ENCODE results near the gene GABRG3.

Gene GABRG3

DNA sequence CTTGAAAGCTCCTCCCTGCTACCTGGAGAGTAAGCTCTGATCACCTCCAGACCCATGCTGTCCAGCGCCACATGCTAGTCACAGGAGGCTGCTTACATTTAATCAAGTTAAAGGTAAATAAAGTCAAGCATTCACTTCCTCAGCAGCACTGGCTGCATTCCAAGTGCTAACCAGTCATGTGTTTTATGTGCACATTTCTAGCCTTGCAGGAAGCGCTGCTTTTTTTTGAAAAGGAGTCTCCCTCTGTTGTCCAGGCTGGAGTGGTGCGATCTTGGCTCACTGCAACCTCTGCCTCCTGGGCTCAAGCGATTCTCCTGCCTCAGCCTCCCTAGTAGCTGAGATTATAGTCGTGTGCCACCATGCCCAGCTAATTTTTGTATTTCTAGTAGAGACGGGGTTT is 279.2 kb downstream of the GABRG3 start:
- no peak for DNase-seq

DNA sequence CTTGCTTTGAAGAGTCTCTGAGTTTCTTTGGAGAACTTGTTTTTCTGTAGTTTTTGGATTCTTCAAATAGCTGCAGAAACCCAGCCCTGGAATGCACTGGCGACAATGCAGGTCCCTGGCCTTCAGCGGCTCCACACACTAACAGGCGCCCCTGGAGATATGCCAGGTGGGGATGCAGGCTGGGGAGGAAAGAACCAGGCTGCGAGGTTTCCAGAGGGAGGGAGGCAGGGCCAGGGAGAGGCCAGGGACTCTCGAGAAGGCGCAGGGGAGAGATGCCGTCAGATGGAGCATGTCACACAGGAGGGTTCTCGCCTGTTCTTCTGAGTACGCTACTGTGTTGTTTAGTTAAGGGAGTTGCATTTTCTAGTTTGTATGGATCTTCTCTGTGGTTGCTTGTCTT is 283.1 kb downstream of the GABRG3 start:
- DNase-seq, result no peak

GRCh38 chr15:27254801-27255200 is 283.8 kb downstream of the GABRG3 start:
- DNase-seq, result no peak

DNA sequence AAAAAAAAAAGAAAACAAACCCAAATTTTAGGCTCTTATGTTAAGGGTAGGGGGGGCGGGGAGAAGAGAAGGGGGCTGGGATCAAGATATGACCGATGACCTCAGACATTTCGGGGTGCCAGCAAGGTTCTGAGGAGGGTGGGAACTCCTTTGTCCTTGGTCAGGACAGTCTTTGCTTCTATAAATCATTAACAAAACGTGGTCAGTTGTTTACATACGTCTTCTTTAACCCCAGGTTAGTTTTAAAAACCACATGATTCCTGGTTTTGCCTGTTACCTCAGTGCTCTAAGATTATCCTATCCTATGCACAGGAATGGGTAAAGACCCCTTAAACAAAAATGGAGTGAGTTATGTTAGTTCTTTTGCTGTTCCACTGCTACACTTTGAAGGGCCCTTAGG is 285.5 kb downstream of the GABRG3 start:
- DNase-seq, result no peak

GRCh38 chr15:27258287-27258686 is 287.3 kb downstream of the GABRG3 start:
- DNase-seq, result no peak

DNA sequence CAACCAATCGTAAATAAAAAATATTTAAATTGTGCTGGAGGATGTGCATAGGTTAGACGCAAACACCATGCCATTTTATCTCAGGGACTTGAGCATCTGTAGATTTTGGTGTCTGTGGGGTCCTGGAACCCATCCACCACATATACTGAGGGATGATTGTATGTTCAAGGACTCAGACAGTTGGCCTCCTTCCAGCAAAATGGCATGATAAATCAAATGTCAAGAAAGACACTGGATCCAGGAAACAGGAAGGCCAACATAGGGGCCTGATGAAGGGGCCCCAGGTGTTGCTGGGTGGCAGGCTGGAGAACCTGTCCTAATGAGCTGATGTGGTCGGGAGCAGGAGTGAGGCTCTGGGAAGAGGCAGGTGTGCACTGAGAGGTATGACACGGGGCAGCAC is 289.5 kb downstream of the GABRG3 start:
- DNase-seq, result no peak

GRCh38 chr15:27268923-27269322 is 297.9 kb downstream of the GABRG3 start:
- no peak for DNase-seq

DNA sequence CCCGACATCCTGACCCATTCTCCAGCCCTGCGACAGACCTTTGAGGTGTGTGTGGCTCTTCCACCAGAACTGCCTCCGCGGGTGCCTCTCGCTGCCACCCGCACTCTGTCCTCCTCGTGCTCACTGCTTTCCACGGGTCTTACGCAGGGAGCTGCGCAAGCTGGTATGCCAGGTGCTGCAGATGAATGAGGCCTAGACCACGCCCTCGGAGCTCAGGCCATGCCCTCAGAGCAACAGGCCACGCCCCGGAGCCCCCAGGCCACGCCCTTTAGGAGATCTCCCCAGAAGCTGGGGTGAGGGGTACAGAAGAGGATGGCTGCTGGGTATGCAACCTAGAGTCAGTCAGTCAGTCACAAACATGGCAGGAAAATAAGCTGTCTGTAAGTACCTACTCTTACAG is 300.3 kb downstream of the GABRG3 start:
- DNase-seq, result no peak

DNA sequence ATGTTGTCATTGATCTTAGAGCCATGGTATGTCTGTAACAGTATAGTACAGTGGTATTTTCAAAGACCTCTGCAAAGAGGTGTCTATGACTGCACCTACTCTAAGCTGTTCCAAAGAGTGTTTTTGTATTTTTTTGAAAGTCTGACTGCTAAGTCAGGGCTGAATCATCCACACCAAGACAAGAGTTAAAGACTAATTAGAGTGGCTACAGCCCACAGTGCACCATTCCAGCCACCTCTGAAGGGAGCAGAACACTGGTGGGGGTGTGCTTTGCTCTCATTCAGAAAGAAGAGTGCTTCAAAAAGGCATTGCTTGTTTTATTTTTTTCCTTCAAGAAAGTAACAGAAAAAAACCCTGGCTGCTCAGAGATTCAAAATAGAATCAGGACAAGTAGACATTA is 301.4 kb downstream of the GABRG3 start:
- DNase-seq, result no peak

- no peak for DNase-seq
Measured at GRCh38 chr15:27273506-27273905, 302.5 kb downstream of the GABRG3 start.

DNA sequence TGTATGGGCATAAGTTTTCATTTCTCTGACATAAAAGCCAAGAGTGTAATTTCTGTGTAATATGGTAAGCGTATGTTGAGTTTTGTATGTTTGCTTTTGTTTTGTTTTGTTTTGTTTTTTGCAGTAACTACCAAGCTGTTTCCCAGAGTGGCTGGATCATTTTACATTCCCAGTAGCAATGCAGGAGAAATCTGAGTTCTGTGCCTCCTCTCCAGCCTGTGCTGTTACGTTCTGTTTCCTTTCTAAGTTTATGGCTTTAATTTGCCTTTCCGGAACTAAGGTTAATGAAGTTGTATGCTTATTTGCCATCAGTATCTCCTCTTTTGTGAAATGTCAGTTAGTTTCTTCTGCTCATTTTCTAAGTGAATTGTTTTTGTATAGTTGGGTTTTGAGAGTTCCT is 307.8 kb downstream of the GABRG3 start:
- DNase-seq, result no peak

- DNase-seq, result no peak
Measured at GRCh38 chr15:27292641-27293040, 321.7 kb downstream of the GABRG3 start.

DNA sequence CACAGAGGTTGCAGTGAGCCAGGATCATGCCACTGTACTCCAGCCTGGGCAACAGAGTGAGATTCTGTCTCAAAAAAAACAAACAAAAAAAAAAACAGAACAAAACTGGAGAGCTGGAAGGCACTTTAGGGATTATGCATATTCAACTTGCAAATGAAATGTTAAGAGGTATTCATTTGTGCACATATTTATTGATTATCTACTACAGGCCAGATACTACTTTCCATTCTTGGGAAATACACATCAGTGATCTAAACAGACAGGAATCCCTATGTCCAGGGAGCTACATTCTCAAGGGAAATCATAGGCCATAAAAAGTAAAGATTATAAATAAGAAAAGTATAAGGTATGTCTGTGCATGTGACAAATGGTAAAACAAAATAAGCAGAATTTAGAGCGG is 322.6 kb downstream of the GABRG3 start:
- no peak for DNase-seq

DNA sequence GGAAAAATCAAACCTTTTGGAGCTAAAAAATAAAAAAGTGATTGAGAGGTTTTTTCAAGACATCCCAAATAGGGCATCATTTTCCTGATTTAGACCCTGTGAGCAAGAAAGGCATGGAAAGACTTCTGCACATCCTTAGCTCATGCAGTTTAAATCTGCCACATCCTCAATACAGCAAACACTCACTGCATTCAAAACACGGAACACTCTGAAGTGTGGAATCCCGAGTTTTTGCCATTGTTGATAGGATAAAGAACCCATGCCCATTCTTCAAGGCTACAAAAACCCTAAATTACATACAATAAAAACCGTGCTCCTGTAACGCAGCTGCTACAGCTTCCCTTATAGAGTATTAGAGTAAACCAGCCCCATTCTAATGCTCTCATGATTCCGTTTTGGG is 346.8 kb downstream of the GABRG3 start:
- no peak for DNase-seq

- no peak for DNase-seq
Measured at GRCh38 chr15:27323801-27324200, 352.8 kb downstream of the GABRG3 start.

DNA sequence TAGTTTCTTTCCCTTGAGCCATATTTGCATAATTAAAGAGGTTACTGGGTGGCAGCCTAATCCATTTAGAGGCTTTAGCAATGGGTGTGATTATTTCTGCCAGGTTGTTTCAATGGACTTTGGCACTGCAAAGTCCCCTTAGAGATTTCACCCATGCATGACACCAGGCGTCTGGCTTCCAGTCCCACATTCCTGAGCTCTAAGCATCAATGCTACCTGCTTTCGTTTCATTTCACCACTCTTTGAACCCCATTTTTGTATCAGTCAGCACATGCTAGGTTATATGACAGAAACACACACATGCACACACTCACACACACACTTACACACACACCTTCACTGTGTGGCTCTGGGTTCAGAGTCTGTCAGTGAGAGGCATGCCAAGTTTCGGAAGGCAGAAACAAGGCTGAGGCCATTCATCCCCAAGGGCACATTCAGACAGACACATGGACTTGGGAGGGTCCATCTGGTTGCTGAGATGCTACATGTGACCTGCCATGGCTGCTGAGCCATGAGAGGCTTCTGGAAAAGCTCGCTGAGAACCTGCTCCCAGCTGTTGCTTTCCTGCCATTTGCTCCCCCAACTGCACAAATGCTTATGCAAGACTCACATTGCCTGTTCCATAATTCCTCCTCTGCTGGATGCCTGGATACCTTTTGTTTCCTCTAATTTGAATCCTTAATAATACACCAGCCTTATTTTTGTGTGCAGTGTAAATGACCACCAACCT is 354.1 kb downstream of the GABRG3 start:
- no peak for DNase-seq

DNA sequence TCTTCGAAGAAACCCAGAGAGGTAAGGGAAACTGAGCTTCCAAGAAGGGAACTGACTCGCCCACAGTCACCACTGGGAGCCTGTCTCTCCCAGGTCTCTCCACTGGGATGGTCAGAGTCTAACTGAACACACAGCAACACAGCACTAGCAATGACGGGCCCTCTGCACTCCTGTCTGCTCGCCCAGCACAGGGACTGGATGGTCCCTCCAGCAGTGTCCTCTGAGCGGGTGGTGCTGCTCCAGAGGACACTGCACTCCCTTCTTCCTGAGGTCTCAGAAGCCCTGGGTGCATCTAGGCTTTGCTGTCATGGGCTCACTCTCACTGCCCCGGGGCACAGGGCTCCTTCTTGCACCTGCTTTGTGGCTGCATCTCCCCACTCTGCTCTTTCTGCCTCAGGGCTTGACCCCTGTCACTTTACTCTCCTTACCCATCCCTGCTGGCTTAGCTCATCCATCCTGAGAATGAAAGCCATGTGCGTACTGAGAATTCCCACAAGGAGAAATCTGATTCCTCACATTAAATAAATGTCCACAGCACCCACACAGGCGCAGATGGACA is 356.6 kb downstream of the GABRG3 start:
- no peak for DNase-seq

DNA sequence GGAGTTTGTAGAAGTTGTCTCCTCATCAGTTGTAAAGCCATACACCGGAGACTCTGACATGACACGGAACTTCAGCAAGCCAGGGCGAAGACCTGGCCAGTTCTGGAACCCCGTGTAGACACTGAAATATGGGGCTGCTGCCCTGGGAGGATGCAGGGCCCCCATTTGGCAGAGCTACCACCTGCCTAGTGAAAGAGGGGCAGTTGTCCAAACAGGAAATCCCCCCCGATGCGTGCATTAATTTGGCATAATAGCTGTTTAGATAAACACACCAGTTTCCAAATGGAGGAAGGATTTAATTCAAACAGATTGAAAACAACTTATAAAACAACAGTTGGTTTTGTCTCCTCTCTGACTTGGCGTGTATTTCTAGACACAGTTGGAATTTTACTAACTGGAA is 357.2 kb downstream of the GABRG3 start:
- no peak for DNase-seq

- peak; percentile 14 for DNase-seq
Measured at GRCh38 chr15:27328608-27329007, 357.6 kb downstream of the GABRG3 start.

DNA sequence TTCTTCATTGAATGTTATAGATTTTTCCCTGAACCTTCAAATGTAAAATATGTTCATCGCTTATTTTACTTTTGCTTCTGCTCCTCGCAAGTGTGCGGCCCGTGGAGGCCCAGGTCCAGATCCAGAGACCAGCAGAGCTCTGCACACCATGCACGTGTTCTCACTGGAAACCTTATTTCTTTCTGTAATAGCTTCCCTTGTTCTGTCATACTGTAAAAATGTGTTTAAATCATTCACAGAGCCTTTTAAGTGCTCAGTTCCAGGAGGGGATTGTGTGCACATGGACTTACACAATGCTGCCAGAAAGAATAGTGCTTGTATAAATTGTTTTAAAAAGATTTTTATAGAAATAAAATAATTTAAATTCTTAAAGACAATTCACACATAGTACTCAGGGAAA is 359.3 kb downstream of the GABRG3 start:
- no peak for DNase-seq

DNA sequence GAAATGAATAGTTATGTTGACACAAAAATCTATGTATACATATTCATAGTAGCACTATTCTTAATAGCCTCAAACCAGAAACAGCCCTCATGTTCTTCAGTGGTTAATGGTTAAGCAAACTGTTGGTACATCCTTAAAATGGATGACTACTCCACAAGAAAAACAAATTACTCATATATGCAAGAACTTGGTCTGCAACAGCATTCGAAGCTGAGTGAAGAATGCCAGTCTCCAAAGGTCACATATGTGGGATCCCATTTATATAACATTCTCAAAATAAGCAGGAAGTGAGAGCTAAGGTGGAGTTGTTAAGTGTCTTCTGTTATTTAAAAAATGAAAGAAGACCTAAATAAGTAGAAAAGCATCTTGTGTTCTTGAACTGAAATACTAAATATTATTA is 365.7 kb downstream of the GABRG3 start:
- no peak for DNase-seq

DNA sequence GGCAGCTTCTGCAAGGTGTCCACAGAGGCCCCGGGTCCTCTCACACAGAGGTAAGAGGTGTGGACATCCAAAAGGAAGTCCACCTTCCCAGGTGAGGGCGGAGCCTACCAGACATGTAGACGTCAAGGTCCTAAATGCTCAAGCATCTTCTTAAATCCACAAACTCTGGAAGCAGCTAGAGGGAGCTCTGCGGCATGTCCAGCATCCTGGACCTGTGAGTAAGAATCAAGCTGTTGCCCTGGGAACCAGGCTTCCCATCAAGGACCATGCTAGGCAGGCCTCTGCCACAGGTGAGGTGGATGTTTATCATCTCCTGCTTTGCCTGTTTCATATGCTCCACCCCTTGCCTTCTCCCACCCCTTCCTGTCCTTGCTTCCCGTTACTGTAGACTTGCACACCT is 368.2 kb downstream of the GABRG3 start:
- DNase-seq, result no peak

- DNase-seq, result no peak
Measured at GRCh38 chr15:27341780-27342343, 370.9 kb downstream of the GABRG3 start.

- no peak for DNase-seq
Measured at GRCh38 chr15:27342991-27343390, 372.0 kb downstream of the GABRG3 start.

GRCh38 chr15:27352136-27352535 is 381.2 kb downstream of the GABRG3 start:
- DNase-seq, result no peak
